Nephron (organoid): Measurements from ENCODE around the gene ZC3H14.
A peak's percentile ranks its signal among the peaks of the same experiment; 100 is the strongest.

Experiments used
- H3K27ac Mint-ChIP-seq, 3 experiments: 2 replicates each; pipeline ENCODE4 v1.8.0; 2020; ENCODE audit warnings: mixed read lengths in 3 of 3, mild to moderate bottlenecking in 2 of 3, moderate library complexity in 1 of 3
- H3K27me3 Mint-ChIP-seq: 2 replicates; pipeline ENCODE4 v1.8.0; 2021; ENCODE audit warnings: low read depth, mild to moderate bottlenecking, moderate library complexity, mixed read lengths
- H3K36me3 Mint-ChIP-seq: 2 replicates; pipeline ENCODE4 v1.8.0; 2020; ENCODE audit warnings: low read depth, mixed read lengths
- H3K4me1 Mint-ChIP-seq: 2 replicates; pipeline ENCODE4 v1.8.0; 2020; ENCODE audit warnings: mixed read lengths
- H3K4me3 Mint-ChIP-seq, 3 experiments: 2 replicates each; pipeline ENCODE4 v1.8.0; 2020; ENCODE audit warnings: mild to moderate bottlenecking in 3 of 3, mixed read lengths in 3 of 3, moderate library complexity in 2 of 3
- H3K9me3 Mint-ChIP-seq: 2 replicates; pipeline ENCODE4 v1.8.0; 2020; ENCODE audit warnings: mixed read lengths
- TF ChIP-seq, protein P1 (sequence below), 3 experiments: fragments of 200-600 bp; sonication (generic); IDR thresholded peaks; one replicate each; pipeline ENCODE4 v1.5.0; 2021; ENCODE audit warnings: antibody characterized with exemption in 3 of 3; ENCODE audit not compliant: unreplicated experiment in 3 of 3

ZC3H14 gene

DNA sequence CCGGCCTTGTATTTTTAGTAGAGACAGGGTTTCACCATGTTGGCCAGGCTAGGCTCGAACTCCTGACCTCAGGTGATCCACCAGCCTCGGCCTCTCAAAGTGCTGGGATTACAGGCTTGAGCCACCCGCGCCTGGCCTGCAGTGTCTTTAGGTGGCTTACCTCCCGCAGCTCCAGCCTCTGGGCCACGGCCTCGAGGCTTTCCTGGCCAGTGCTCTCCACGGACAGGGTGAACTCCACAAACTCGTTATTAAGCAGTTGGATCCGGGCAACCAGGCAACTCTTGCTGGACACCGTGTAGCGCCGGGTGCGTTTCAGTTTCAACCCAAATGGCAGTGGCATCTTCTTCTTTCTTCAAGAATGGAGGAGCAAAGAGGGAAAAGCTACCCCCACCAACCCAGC, 12.8 kb upstream of the ZC3H14 start:
- Mint-ChIP-seq H3K4me3 (peak overlapping the region in 2 of 3 experiments; percentile 95 to 98), H3K27ac (no peak overlapping the region), H3K9me3 (no peaks in the 10 kb centered on the region), H3K27me3 (no peaks in the 10 kb centered on the region), H3K4me1 (peaks cover 42% of the 10 kb centered on the region), H3K36me3 (peaks cover 31% of the 10 kb centered on the region)
- TF ChIP-seq, protein P1, sequence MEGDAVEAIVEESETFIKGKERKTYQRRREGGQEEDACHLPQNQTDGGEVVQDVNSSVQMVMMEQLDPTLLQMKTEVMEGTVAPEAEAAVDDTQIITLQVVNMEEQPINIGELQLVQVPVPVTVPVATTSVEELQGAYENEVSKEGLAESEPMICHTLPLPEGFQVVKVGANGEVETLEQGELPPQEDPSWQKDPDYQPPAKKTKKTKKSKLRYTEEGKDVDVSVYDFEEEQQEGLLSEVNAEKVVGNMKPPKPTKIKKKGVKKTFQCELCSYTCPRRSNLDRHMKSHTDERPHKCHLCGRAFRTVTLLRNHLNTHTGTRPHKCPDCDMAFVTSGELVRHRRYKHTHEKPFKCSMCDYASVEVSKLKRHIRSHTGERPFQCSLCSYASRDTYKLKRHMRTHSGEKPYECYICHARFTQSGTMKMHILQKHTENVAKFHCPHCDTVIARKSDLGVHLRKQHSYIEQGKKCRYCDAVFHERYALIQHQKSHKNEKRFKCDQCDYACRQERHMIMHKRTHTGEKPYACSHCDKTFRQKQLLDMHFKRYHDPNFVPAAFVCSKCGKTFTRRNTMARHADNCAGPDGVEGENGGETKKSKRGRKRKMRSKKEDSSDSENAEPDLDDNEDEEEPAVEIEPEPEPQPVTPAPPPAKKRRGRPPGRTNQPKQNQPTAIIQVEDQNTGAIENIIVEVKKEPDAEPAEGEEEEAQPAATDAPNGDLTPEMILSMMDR (IDR thresholded peaks at IDR 0.05; ENCODE audit: unreplicated experiment in 3 of 3), result no peak

DNA sequence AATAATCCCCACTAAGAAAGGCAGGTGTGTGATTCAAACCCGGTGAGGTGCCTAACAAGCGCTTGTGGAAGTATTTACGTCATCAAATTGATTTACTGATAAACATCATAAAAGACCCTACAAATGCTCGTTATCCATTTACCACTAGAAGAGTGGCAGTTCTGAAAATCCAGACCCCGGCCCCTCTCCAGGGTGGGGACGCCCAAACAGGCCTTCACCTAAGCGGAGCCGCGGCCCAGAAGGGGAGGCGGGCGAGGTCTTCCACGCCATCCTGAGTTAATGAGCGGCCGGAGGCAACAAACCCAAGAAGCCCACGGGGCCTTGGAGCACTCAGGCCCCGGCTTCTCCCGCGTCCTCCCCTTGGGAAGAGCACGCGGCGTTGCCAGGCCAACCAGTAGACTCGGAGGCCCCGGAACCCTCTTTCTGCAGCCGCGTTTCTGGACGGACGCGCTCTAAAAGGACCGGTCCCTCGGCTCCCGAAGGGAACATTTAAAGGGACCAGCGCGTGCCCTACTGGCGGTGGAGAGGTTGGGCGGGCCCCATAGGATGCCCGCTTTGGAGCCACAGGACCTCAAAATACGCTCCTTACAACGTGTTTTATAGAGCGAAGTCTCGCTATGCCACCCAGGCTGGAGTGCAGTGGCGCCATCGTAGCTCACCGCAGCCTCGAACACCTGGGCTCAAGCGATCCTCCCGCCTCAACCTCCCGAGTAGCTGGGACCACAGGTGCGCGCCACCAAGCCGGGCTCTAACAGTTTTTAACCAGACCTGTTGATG, 11.6 kb upstream of the ZC3H14 start:
- TF ChIP-seq, protein P1 (IDR thresholded peaks at IDR 0.05; ENCODE audit: unreplicated experiment in 3 of 3), result peak in 2 of 3 experiments; percentile 16
- Mint-ChIP-seq H3K4me1 (peaks cover 53% of the 10 kb centered on the region), H3K36me3 (peaks cover 25% of the 10 kb centered on the region), H3K27me3 (no peaks in the 10 kb centered on the region), H3K9me3 (no peaks in the 10 kb centered on the region), H3K27ac (peak overlapping the region in 1 of 3 experiments; percentile 63), H3K4me3 (peak overlapping the region; percentile 94 to 98 (median 95))

DNA sequence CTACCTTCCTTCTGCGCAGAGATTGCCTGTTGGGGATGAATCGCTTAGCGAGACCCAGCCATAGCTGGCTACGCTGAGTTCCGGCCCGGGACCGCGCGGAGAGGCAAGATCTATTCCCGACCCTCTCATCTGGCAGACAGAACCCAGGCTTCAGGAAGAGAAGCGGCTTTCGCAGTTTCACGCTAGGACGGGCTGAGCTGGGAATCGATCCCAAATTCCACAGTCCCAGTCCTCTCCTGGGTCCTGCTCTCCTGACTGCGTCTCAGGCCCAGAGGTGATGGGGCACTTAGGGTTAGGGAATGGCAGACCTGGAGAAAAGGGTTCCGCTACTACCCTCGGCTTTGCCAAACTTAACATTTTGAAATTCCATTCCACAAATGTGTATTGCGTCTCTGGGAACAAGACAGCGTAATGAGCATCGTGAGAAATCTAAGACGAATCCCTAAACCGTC, 10.8 kb upstream of the ZC3H14 start:
- Mint-ChIP-seq H3K4me3 (peak overlapping the region; percentile 94 to 98 (median 95)), H3K9me3 (no peaks in the 10 kb centered on the region)

DNA sequence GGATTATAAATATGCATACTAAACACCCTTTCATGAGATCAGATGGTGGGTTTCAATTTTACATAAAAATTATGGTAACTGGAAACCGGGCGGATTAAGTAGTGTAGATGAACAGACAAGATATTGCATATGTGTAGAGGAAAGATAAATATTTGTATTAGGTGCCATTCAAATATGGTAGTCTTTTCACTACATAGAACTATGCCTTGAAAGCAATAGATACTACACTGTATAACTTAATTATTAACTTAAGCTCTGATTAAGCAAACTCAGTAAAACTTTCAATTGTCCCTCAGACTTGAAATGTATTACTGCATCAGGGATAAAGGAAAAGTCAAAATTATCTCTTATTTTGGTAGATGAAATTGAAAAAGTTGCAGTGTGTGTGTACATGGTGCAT, 10.0 kb upstream of the ZC3H14 start:
- Mint-ChIP-seq H3K36me3 (peaks cover 18% of the 10 kb centered on the region), H3K4me1 (peaks cover 52% of the 10 kb centered on the region), H3K9me3 (no peaks in the 10 kb centered on the region), H3K27me3 (peaks cover 4% of the 10 kb centered on the region), H3K4me3 (peak overlapping the region; percentile 94 to 98 (median 95)), H3K27ac (peak overlapping the region; percentile 88 to 99 (median 99))
- TF ChIP-seq, protein P1 (IDR thresholded peaks at IDR 0.05; ENCODE audit: unreplicated experiment in 3 of 3), result no peak

More for the DNA sequence above, 10.8 kb upstream of the ZC3H14 start:
- TF ChIP-seq, protein P1 (IDR thresholded peaks at IDR 0.05; ENCODE audit: unreplicated experiment in 3 of 3), result no peak
- Mint-ChIP-seq H3K27me3 (peaks cover 2% of the 10 kb centered on the region), H3K27ac (peak overlapping the region; percentile 63 to 88 (median 63)), H3K4me1 (peaks cover 55% of the 10 kb centered on the region), H3K36me3 (peaks cover 24% of the 10 kb centered on the region)

DNA sequence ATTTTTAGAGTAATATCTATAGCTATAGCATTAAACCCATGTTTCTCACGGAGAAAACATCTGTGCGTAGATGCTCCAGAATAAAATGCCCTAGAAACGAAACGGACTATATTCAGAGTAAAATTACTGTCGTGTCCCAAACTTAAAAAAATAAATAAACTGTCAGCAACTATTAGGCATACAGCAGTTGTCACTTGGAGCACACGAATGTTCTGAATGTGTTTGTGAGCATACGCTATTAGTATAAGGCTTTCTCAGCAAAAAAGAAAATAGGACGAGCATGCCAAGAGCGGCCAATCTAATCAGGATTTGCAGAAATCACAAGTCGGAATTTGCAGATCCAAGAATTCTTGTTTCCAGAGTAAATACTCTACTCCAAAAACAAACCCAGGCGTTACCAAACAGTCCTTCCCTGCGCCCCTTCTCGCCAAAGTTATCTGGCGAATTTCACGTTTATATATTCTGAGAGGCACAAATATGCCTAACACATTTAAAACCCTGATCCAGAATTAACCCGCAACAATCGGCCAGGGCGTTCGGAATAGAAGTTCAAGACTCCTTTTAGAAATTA, 8.9 kb upstream of the ZC3H14 start:
- no peaks in the 10 kb centered on the region for H3K9me3 Mint-ChIP-seq
- H3K4me3 Mint-ChIP-seq, result peak overlapping the region; percentile 94 to 98 (median 95)
- peak overlapping the region; percentile 88 to 99 (median 99) for H3K27ac Mint-ChIP-seq
- H3K27me3 Mint-ChIP-seq, result peaks cover 4% of the 10 kb centered on the region
- peaks cover 9% of the 10 kb centered on the region for H3K36me3 Mint-ChIP-seq
- H3K4me1 Mint-ChIP-seq, result peaks cover 42% of the 10 kb centered on the region
- TF ChIP-seq, protein P1 (IDR thresholded peaks at IDR 0.05; ENCODE audit: unreplicated experiment in 3 of 3), result no peak
